Measurements from ENCODE around the gene ATRIP.
A peak's percentile ranks its signal among the peaks of the same experiment; 100 is the strongest.

Gene ATRIP

DNA sequence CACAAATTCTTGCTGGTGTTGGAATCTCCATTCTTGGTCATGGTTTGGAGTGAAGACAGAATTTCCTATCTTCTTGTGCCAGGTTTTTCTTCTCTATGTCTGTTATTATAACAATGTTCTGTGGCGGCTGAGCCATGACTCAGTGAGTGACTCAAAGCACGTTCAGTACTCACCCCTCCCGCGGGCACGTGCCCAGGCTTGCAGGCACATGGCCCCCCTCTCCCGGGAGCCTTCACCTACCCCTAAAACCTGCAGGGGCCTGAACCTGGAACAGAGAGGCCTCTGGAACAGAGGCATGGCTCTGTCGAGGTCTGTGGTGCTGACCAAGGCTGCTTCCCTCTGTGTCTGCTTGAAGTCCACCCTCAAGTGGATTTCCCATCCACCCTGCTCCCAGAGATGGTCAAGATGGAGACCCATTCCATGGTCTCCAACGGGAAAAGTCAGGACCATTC, 44.2 kb upstream of the ATRIP start:
- in situ Hi-C loops (cut with MboI; ENCODE audit: low pct_unique_long_range_greater_than_20kb, low sequenced_read_pairs, unreplicated experiment) = no loop called here
- no peak for TF ChIP-seq CTCF (IDR thresholded peaks at IDR 0.05; ENCODE audit: extremely low read depth, insufficient read depth, missing control alignments)
- DNase-seq (ENCODE audit: low spot score) = no peak

GRCh38 chr3:48402907-48403306, 43.6 kb upstream of the ATRIP start:
- DNase-seq (ENCODE audit: low spot score) = no peak
- no peak for TF ChIP-seq CTCF (IDR thresholded peaks at IDR 0.05; ENCODE audit: extremely low read depth, insufficient read depth, missing control alignments)
- in situ Hi-C loops (cut with MboI; ENCODE audit: low pct_unique_long_range_greater_than_20kb, low sequenced_read_pairs, unreplicated experiment) = no loop called here

DNA sequence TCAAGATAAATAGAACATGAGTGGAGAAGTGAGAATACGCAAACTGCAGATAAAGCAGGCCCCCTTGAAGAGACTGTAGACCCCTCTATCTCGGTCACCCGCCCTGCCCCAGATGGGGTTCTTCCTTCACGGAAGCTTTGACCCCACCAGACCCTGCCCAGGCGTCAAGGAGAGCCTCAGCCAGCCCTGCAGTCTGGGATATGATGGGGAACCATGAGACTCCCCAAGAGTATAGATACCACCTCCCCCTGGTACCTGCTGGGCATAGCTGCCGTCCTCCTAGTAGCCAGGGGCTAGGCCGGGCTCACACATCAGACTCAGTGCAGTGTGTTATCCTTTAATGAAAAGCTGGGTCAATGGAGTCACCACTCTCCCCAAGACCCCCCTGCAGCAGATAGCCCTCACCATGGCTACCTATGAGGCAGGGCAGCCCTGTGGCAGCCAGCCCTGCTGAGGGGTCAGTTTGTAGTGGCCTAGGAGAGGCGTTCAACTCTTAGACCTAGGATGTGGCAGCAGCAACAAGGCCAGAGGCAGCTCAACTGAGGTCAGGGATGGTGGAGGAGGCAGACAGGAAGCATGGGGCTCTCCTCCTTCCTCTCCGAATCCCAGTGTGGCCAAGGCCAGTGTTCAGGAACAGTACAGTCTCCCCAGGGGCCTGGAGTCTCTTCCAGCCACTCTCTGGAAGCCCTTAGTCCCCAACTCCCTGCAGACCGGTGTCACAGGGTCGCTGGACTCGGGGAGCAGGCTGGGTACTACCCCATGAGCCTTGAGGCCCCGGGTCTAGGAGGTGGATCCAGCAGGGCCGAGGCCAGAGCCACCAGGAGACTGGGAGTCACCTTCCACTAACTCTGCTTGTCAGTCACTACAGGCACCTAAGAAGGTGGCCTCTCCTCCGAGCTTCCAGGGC, 42.8 kb upstream of the ATRIP start:
- DNase-seq (ENCODE audit: low spot score) = no peak
- no peak for TF ChIP-seq CTCF (IDR thresholded peaks at IDR 0.05; ENCODE audit: extremely low read depth, insufficient read depth, missing control alignments)
- in situ Hi-C loops (cut with MboI; ENCODE audit: low pct_unique_long_range_greater_than_20kb, low sequenced_read_pairs, unreplicated experiment) = no loop called here

DNA sequence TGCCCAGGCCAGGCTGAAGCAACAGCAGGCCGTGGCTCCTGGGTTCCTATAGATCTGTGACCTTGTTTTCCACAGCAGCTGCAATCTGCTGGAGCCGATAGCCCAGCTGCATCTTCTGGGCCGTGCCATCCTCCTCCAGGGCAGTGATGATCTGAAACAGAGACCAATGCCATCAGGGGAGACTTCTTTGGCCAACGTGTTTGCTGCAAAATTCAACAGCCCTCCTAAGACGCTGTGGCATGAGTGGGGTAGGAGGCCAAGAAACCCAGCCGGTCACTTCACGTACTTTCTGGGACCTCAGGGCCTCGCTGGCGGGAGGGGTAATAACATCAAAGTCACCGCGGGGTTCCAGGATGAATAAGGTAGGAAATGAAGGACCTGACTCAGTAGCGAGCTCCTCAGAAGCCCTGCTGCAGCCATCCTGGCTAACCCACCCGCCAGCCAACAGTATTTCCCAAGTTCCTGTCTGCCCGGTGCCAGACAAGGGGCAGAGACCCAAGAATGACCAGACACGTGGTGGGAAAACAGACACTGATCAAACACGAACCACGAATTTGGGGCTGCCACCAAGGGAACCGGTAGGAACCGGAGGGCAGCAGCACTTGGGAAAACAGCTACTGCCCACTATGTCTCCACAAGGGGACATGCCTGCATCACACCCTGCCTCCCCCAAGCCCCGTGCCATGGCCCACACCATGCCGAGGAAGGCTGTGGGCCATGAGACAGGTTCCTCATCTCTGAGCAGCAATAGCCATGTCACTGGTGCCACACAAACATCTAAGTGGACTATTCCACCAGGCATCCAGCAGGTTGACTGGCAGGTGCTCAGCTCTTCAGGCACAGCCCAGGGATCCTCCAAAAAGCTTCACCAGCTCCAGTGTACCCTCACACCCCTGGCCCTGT, 41.8 kb upstream of the ATRIP start:
- peak; percentile 9 for DNase-seq (ENCODE audit: low spot score)
- in situ Hi-C loops (cut with MboI; ENCODE audit: low pct_unique_long_range_greater_than_20kb, low sequenced_read_pairs, unreplicated experiment) = no loop called here

GRCh38 chr3:48405343-48405881, 41.1 kb upstream of the ATRIP start:
- in situ Hi-C loops (cut with MboI; ENCODE audit: low pct_unique_long_range_greater_than_20kb, low sequenced_read_pairs, unreplicated experiment) = no loop called here
- no peak for TF ChIP-seq CTCF (IDR thresholded peaks at IDR 0.05; ENCODE audit: extremely low read depth, insufficient read depth, missing control alignments)
- no peak for DNase-seq (ENCODE audit: low spot score)

More for the DNA sequence above, 41.8 kb upstream of the ATRIP start:
- no peak for TF ChIP-seq CTCF (IDR thresholded peaks at IDR 0.05; ENCODE audit: extremely low read depth, insufficient read depth, missing control alignments)

DNA sequence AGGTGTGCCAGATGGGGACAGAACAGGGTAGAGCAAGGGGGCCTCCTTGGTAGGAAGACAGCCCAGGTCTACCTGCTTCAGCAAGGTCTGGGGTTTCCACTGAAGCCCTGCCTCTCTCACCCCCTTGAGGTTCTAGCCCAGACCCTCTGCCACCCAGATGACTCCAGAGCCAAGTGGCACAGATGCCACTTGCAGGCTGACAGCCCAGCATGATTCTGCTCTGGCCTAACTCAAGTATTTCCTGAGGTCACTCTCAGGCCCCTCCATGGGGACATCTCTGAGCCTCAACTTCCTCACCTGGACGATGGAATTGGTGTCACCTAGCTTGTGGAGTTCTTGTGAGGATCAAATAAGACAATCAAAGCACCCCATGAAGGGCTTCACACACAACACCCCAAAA, 40.6 kb upstream of the ATRIP start:
- in situ Hi-C loops (cut with MboI; ENCODE audit: low pct_unique_long_range_greater_than_20kb, low sequenced_read_pairs, unreplicated experiment) = no loop called here
- DNase-seq (ENCODE audit: low spot score) = peak; percentile 7
- TF ChIP-seq CTCF (IDR thresholded peaks at IDR 0.05; ENCODE audit: extremely low read depth, insufficient read depth, missing control alignments) = no peak

All from GM13977 (cell line).